Measurements from ENCODE around the gene KLHL2.

KLHL2 gene

DNA sequence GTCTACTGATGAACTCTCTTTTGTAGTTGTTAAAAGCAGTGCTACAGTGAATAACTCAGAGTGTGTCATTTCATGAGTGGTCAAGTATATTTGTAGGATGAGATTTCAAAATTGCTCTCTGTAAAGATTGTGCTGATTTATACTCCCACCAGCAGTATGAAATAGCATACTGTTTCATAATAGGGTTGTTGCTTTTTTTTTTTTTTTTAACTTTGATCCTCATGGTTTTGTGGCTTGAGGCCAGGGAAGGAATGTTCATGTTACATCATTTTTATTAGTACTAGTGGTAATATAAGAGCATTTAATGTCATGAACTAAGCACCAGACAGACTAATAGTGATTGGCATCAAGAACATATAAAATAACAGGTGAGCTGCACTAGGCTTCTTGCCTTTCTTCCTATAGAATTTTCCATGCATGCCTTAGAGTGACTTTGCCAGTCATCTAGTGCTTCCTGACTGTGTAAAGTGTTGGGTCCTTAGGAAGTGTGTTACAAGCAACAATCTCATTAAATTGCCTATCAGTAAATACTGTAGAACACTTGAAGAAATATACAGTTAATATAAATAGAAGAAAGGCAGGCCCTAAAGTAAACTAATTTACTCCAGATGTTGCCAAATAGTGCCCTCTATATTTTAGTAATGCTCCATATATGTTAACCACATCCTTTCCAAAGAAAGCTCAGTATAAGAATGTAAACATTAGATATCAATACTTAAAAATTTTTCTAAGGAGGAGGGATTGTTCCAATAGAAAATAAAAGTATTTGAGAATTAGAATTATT lies 81.5 kb downstream of the KLHL2 start:
- DNase-seq (ENCODE audit: low spot score) = peak; percentile 61

DNA sequence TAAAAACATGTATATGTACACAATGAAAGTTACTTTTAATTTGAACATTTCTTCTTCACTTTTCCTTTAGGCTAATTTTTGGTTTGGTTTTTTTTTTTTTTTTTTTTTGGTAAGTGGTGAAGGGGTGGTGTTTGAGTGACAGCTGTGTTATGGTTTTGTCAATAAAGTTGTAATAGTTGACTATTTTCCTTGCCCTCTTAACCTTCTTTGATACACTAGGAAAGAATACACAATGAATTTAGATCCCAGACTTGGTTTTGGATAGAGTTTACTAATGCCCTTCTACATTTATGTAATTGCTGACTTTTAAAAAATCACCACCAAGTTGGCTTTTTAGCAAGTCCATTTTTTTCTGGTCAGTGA lies 82.0 kb downstream of the KLHL2 start:
- no peak for DNase-seq (ENCODE audit: low spot score)

DNA sequence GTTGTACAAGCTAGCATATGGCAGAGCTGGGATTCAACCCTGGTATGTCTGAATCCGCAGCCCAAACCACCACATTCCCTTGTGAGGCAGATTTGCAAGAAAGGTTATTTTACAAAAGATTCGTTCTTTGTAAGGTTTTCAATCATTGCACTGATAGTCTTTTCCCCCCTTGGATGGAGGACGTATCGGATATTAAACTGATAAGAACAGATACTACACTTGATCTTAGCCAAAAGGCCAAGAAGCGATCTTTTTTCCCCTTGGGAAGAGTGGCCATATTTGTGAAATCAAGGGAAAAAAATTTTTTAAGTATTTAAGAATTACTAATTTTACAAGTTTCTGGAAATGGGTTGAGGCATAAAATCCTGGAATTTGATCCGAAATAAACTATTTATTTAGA lies 85.7 kb downstream of the KLHL2 start:
- no peak for DNase-seq (ENCODE audit: low spot score)

DNA sequence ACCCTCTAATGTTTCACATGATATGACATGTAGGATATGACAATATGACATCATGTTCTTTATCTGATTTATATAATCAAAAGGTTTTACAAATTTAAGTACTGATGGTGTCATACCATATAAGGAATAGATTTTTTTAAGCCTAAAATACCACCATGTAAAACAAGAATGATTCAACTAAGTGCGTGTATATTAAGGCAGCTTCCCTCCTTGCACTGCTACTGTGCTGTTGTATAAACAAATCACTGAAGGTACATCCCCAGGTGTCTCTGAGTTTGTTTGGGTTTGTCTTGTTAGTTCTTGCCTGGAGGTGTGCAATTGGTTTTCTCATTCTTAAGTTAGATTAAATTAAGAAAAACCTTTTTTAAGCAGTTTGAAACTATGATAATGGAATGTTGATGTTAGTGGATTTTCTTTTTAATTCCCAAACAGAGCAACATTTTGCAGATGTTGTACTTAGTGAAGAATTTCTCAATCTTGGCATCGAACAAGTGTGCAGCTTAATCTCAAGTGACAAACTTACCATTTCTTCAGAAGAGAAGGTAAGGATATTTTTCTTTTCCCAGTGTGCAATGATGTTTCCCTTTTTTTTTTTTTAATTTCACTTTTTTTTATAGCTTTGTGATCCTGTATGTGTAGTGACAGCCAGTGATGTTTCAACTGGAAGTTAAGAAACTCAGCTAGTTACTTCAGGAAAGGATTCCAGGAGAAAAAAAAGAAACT lies 86.7 kb downstream of the KLHL2 start:
- no peak for DNase-seq (ENCODE audit: low spot score)

DNA sequence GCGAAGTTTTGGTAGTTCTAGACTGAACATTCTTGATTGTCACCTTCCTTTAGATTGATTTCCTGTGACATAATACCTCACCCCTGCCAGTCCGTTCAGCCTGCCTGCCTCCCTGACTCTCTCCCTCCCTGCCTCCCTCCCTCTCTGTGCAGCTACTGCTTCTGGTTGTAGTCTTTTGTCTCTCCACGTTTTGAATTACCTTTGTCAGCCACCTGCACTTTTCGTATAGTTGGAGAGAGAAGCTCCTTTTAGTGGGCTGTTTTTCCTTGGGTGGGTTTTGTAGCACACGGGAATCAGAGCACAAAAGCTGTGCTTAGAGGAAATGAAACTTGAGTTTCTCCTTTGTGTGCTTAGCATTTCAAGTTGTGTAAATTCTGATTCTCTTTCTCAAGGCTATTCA lies 87.5 kb downstream of the KLHL2 start:
- no peak for DNase-seq (ENCODE audit: low spot score)

DNA sequence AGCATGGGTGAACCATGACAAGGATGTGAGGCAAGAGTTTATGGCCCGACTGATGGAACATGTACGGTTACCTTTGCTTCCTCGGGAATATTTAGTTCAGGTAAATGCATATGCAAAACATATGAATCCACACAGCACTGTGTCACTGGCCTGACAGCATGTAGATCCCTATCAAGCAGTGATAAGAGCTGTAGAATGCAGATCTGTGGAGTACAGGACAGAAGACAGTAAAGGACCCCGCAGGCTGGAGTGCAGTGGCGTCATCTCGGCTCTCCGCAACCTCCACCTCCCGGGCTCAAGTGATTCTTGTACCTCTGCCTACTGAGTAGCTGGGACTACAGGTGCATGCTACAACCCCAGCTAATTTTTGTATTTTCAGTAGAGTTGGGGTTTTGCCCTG lies 90.3 kb downstream of the KLHL2 start:
- no peak for DNase-seq (ENCODE audit: low spot score)

DNA sequence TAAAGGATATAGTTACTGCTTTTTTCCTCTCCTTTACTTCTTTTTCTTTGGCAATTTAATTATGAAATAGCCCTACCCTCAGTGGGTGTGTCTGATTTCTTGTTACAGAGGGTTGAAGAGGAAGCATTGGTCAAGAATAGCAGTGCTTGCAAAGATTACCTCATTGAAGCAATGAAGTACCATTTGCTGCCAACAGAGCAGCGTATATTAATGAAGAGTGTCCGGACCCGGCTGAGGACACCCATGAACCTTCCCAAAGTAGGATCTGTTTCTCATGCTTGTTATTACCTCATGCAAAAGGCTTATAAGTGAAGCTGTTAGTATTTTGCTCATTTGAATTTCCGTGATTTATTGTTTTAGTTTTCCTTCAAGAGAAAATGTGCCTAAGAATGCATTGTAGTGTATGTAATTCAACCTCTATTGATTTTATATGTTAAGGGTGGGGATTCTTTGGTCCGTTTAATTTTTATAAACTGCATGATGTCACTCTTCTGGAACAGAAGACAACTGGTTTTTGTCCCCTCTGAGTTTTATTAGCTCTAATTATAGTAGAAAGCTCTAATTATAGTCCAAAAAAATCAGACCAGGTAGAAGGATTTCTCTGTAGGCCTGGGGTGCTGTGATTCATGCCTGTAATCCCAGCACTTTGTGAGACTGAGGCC lies 92.2 kb downstream of the KLHL2 start:
- DNase-seq (ENCODE audit: low spot score) = no peak

DNA sequence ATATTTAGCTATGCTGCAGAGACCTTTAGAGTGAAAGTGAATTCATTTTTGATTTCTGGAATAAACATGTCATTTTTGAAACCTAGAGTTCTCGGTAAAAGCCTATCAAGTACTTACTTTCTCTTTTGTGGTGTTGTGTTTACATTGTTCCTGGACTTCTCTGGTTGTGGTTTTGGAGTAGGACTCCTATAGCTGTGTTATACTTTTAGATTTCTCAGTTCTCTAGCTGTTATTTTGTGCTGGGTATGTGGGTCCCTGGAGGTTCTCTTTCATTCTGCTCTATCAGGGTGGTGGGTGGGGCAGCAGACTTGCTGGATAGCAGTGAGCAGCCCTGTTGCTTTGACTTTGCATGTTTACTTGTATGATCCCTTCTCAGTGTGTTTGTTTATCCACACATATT lies 94.5 kb downstream of the KLHL2 start:
- peak; percentile 37 for DNase-seq (ENCODE audit: low spot score)

DNA sequence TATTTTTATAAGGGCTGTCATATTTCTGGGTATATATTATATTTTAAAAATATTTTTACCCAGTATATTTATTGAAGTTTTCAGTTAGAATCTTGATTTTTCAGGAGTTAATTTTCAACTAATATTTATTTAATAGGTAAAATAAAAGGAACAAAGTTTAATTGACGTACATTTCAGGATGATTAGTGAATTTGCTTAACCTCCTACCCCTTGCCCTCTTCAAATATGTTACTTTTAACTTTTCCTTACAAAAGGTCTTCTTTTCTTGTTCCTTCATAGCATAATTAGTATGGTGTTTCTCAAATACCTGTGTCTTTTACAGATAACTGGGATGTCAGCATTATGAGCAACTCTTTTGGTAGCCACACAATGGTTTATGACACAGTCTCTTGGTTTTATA lies 95.3 kb downstream of the KLHL2 start:
- DNase-seq (ENCODE audit: low spot score) = no peak

DNA sequence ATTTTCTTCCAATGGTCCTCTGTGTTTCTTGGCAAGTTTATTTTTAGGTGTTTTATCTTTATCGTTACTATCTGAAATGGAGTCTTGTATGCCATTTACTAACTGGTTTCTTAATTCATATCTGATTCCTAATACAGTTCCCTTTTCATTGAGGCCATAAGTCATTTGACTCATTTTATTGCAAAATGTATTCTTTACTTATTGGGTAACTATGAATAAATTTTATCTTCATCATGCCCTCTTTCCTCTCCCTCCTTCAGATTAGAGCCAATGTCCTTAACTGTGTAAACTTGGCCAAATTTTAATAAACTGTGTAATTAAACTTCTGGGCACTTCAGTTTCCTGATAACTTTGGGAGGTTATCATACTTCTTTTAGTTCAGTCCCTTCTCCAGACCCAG lies 100.8 kb downstream of the KLHL2 start:
- peak; percentile 21 for DNase-seq (ENCODE audit: low spot score)

DNA sequence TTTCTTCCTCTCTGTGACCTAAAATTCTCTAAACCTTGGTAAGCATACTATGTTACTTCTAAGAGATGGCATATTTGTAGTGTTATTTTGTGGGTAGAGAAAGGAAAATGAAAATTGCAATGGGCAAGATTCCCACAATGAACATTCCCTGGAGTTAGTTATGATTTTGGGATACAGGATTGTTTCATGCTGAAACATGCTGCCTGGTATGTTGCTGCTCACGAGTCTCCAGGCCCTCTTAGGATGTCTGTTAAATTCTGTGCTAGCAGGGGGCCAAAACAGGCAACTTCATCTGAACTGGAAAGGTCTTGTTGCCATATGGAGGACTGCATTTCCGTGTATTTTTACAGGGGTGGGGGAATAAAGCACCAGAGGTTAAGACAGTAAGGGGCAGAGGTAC lies 101.2 kb downstream of the KLHL2 start:
- DNase-seq (ENCODE audit: low spot score) = peak; percentile 36

DNA sequence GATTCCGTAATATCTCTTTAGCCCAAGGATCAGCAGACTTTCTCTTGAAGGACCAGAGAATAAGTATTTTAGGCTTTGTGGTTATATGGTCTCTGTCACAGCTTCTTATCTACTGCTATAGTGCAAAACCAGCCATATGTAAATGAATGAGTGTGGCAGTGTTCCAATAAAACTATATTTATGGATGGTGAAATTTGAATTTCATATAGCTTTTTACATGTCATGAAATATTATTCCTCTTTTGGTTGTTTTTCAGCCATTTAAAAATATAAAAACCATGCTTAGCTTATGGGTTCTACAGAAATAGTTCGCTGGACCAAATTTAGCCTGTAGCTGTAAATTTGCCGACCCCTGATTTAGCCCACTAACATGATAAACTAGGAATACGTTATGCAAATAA lies 102.1 kb downstream of the KLHL2 start:
- DNase-seq (ENCODE audit: low spot score) = no peak

DNA sequence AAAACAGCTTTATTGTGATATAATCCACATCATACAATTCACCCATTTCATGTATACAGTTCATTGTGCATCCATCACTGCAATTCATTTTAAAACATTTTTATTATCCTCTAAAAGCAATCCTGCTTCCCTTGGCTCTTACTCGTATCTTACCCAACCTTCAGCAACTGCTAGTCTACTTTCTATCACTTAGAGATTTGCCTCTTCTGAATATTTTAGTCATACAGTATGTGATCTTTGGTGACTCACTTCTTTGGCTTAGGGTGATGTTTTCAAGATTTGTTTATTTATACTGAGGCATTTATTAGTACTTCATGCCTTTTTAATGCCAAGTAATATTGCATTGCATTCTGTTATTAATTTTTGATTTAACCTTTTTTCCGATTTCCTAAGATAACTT lies 105.1 kb downstream of the KLHL2 start:
- DNase-seq (ENCODE audit: low spot score) = peak; percentile 48

DNA sequence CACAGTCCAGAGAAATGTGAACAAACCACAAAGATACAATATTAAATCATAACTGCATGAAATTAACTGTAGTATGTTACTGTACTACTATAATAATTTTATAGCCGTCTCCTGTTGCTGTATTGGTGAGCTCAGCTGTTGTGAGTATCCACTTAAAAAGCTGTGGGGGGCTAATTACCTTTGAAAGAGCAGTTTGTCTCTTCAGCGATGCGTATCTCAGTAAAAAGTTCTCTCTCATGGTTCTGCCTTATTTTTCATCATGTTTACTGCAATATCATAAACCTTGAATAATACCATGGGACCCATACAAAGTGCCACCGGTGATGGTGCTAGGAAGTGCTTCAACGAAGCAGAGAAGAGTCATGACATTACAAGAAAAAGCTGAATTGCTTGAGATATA lies 111.7 kb downstream of the KLHL2 start:
- no peak for DNase-seq (ENCODE audit: low spot score)

DNA sequence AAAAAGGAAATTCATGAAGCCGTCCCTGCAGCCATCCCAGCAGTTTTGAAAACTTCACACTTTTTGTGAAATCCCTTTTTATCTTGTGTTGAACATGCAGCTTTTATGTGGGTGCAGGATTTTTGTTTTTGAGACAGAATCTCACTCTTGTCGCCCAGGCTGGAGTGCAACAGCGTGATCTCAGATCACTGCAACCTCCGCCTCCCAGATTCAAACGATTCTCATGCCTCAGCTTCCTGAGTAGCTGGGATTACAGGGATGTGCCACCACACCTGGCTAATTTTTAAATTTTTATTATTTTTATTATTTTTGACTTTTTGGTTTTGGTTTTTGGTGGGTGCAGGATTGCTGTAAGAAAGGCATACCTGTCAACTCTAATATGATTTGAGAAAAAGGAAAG lies 112.1 kb downstream of the KLHL2 start:
- no peak for DNase-seq (ENCODE audit: low spot score)

DNA sequence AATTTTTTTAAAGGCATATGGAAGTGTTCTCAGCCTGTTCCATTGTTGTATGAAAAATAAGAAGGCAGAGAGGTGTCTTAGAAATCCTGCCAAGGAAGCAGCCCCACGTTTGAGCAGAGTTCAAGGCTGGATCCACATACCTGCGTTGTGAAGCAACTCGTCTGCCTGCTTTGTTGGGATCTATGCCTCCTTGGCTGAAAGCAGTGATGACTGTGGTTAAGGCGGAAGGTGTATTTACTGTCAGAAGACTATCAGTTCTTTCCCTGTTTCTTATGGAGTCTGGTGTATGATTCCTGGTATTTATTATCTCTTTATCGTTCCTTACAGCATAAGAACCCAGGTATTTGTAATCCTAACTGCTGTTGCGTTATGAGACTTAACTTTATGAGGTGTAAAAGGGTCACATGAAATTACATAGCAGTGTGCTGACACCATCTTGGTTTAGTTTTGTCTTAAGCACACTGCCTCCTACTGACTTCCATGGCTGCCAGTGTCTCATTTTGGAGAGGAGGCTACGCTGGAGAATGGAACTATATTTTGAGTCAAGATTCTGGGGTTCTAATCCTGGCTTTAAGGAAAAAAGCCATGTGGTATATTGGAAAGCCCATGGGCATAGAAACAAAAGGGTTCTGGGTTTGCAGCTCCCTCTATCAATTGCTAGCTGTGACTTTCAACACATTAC lies 117.0 kb downstream of the KLHL2 start:
- no peak for DNase-seq (ENCODE audit: low spot score)

DNA sequence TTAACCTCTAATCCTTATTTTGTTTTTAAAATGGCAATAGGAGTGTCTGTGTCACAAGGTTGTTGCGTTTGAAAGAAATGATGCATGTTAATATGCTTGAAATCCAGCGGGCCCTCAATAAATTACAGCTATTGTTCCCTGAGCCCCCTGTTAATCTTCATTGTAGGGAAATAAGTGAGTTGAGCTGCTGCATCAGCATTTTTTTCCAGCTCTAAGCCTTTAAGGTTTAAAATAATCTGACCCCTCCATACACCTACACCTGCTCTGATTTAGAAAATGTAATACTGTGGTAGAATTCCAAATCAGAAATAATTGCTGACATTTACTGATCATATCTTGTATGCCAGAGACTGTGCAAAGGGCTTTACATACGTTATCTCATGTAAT lies 117.5 kb downstream of the KLHL2 start:
- DNase-seq (ENCODE audit: low spot score) = no peak

DNA sequence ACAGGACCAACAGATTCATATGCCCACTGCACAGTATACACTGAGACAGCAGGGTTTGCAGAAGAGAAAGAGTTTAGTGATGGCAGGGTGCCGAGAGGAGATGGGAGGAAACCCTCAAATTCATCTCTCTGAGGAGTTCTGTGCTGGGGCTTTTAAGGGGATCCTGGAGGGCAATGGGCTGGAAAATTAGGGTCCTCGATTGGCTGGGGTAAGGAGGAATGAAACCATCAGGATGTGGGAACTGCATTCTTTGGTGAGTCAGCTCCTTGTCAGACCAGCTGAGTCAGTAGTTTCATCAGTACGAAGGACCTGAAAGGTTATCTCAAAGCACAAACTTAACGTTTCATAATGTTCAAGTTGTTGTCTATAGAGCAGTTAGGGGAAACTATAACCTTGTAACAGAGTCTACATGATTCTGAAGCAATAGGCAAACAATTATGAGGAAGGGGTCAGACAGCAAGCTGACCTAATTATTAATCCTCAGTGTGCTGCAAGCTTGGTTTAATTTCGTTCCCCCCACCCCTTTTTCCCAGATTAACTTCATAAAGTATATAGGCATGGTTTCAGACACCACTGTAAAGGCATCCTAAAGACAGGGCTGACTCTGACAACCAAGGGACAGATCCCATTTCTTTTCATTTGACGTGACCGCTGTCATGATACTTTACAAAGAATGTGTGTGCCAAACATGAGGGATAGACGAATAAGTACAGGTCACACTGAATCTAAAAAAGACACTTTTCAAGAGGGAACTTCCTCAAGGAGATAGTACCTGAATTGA lies 118.6 kb downstream of the KLHL2 start:
- peak; percentile 19 for DNase-seq (ENCODE audit: low spot score)

DNA sequence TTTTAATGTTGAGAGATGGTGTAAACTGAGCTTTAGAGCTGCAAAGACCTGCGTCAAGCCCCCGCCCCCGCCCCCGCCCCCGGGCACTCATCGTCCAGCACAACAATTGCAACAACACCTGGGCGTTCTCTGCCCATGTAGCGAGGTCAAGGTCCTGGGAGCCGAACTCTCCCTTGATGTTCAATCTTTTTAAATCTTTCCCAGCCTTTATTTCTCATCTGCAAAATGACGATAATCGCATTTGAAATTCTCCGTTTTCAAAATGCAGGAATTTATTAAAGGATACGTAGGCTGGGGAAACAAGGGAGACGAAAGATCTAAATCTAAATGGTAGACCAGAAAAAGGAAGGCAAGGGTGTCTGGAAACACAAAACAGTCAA lies 119.5 kb downstream of the KLHL2 start:
- DNase-seq (ENCODE audit: low spot score) = peak; percentile 24

DNA sequence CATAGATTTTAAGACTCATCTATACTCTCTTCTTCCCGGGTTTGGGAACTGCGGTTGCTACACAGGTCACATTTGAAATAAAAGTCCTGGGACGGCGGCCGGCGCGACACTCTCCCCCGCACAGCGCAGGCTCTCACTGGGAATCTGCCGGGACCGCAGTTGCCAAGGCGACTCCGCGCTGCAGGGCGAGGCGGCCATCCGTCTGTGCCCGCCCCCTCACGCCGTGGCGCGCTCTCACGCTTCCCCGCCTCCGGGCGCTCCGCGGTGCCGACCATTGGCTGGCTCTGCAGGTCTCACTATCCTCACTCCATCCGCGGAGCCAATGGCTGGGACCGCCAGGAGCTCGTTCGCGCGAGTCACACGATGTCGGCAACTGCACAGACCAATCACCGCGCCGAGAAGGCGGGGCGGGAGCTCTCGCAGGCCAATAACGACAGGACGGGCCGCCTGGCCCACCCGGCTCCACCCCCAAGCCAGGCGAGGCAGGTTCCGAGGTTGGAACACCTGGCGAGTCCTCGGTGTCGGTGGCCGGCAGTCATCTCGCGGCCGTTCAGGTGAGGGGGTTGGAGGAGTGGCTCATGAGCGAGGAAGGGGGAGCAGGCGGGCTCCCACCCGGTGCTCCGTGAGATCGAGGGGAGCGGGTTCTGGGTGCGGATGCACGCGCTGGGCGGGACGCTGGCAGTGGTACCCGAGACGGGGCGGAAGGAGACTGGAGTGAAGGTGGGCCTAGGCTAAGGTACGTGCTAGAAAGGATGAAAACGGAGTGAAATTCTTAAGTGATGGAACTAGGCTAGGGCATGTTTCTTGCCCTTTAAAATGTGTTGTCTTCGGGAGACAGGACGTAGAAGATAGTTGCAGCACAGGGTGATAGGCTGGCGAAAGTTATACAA lies 120.1 kb downstream of the KLHL2 start, which contains the start of gene MSMO1:
Gene MSMO1 (plus strand): TSS at position 459 of the 890 bp plus-strand sequence. CDS start 5,702 bp downstream, outside the sequence.
- DNase-seq (ENCODE audit: low spot score) = peak; percentile 98

DNA sequence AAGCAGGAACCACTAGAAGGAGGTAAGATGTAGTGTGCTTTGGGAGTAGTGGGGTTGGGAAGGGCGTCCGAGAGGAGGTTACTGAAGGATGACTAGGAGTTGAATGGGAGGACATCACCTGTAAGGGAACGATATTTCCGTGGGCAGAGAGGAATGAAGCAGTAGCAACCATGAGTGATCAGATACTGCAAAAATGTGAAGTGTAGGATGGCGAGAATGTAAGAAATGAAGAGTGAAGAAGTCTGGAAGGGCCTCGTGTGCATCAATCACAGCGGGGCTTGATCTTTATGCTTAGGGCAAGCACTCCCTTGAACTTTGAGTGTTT lies 120.7 kb downstream of the KLHL2 start:
- peak; percentile 36 for DNase-seq (ENCODE audit: low spot score)
